GM12865 (cell line): ENCODE data around the gene RYR3.

ENCODE experiments used
- DNase-seq: peaks from one replicate; pipeline ENCODE4 v3.0.0; 2010; ENCODE audit warnings: low read depth
- H3K4me3 ChIP-seq: 2 replicates; pipeline ENCODE4 v1.5.1; 2011; ENCODE audit warnings: mild to moderate bottlenecking, low read depth, low read length, control low read depth
- TF ChIP-seq, protein P1 (sequence below): IDR thresholded peaks from 2 replicates; pipeline ENCODE4 v1.5.1; 2011; ENCODE audit warnings: low read length, control low read depth, low read depth, inconsistent platforms; ENCODE audit not compliant: insufficient read depth; ENCODE audit errors: missing control alignments

The RYR3 gene

DNA sequence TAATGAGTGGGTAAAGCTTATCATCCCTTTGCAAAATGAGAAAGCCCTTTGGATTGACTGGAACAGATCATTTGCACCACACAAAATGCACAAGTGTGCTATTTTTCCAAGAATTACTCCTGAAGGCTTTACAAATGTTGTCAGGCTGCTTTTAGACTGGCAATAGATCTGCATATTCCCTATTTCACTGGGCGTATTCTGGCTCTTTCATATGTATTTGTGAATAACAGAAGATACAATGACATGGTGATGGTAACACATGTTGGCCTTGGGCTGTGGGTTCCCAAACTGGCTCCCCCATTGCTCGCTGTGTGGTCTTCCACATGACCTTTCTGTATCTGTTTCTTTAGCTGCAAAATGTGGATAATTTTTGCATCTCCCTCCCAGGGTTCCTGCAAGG is 354.2 kb downstream of the RYR3 start:
- no peak for DNase-seq
- no peak overlapping the region for H3K4me3 ChIP-seq
- TF ChIP-seq, protein P1, sequence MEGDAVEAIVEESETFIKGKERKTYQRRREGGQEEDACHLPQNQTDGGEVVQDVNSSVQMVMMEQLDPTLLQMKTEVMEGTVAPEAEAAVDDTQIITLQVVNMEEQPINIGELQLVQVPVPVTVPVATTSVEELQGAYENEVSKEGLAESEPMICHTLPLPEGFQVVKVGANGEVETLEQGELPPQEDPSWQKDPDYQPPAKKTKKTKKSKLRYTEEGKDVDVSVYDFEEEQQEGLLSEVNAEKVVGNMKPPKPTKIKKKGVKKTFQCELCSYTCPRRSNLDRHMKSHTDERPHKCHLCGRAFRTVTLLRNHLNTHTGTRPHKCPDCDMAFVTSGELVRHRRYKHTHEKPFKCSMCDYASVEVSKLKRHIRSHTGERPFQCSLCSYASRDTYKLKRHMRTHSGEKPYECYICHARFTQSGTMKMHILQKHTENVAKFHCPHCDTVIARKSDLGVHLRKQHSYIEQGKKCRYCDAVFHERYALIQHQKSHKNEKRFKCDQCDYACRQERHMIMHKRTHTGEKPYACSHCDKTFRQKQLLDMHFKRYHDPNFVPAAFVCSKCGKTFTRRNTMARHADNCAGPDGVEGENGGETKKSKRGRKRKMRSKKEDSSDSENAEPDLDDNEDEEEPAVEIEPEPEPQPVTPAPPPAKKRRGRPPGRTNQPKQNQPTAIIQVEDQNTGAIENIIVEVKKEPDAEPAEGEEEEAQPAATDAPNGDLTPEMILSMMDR = no peak

DNA sequence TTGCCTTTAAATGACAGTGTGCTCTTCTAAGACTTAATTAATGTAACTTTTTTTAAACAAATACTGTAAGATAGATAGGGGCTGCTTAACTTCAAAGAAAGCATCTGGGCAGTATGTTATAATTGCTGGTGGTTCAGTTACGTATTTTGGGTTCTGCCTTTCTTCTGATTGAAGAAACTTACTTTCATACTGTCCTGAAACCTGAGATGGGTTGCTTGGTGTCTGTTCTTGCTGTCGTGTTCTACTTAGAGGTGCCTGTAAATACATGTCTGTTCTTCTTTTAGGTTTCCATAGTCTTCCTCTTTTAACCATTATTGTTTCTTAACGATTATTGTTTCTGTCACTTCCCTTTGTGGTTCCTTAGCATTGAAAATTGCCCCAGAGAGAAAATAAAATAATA is 359.8 kb downstream of the RYR3 start:
- no peak overlapping the region for H3K4me3 ChIP-seq
- TF ChIP-seq, protein P1 = no peak
- DNase-seq = peak; percentile 32

DNA sequence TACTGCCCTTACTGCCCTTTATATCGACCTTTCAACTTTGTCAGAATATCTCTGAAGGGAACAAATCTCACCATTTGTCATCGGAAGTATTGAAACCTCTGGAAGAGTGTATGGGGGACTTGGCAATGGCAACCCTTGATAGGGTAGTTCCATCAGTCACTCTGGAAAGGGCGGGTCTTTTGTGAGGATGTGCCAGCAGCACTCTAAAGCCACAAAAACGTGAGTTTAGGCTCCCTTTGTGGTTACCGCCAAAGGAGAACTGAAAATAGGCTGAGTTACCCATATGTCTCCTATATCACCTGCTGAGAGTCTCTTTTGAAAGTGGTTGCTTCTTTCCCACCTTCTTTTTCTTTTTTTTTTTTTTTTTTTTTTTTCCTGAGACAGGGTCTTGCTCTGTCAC is 360.7 kb downstream of the RYR3 start:
- TF ChIP-seq, protein P1 = no peak
- DNase-seq = peak; percentile 79
- H3K4me3 ChIP-seq = no peak overlapping the region

DNA sequence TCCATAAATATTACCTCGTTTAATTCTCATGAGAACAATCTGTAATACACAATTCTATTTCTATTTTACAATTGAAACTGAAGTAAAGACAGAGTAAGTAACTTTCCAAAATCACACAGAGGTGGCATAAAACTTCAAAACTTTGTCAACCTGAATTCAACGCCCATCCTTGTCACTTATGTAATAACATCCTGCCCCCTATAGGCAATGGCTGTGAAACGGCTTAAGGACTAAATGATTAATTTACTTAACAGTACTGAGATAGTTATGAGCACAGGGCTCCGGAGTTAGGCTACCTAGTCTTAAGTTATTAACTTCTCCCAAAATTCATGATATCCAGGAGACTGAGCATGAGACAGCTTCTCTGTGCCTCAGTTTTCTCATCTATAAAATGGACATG is 364.5 kb downstream of the RYR3 start:
- peak; percentile 69 for DNase-seq
- TF ChIP-seq, protein P1 = peak; percentile 50

DNA sequence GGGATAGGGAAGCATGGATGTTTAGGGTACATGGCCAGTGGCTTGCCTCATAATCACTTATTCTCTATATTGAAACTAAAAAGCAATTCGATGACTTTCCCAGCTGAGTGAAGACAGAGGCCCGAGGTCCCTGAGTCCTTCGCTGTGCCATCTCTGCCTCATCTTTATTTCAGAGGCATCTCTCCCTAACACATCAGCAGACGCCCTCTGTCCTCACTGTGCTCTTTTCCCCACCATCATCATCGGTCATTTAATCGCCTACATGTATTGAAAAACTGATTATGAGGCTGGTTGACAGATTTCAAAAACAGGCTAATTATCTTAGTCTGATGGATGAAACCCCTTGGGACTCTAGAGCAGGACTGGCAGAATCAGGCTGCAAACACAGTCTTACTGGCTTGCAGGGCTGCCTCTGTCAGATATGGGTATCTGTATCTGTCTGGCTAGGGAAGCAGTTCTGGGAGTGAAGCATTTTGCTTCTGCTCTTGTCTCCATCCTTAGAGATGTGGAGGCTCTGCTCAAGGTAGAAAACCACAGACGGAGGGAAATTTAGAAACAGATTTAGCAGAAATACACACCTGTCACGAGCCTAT is 366.6 kb downstream of the RYR3 start:
- TF ChIP-seq, protein P1 = no peak
- no peak overlapping the region for H3K4me3 ChIP-seq
- no peak for DNase-seq

More for the DNA sequence above, 364.5 kb downstream of the RYR3 start:
- no peak overlapping the region for H3K4me3 ChIP-seq

DNA sequence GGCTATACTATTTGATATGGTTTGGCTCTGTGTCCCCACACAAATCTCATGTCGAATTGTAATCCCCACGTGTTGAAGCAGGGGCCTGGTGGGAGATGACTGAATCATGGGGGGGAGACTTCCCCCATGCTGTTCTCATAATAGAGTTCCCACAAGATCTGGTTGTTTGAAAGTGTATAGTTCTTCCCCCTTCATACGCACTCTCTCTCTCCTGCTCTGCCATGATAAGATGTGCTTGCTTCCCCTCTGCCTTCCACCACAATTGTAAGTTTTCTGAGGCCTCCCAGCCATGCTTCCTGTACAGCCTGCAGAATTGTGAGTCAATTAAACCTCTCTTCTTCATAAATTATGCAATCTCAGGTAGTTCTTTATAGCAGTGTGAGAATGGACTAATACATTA is 367.4 kb downstream of the RYR3 start:
- TF ChIP-seq, protein P1 = no peak
- no peak overlapping the region for H3K4me3 ChIP-seq
- no peak for DNase-seq

DNA sequence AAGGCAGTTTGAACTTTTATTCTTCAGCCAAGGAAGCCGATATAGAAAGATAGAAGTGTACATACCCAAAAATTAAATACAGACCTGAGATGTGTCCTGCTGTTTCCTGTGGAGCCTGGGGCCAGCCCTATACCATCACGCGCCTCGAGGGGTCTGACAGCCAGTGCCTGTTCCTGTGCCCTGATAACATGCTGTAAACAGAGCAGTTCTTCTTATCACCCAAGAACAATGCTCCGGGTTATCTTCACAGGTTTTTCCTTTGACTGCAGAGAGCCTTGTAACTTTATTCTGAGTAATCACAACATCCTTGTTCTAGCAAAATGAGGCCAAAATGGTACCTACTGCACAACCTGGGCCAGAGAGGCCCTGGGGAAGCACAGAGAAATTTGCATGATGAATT is 367.8 kb downstream of the RYR3 start:
- TF ChIP-seq, protein P1 = no peak
- DNase-seq = no peak
- no peak overlapping the region for H3K4me3 ChIP-seq
